GM23248 (cell line): ENCODE measurements around the gene TAF4. TPM values are rescaled to one million over a fixed set of nuclear protein-coding genes. Genes with fewer than 3 reads are reported as not detected.

Source experiments
- DNase-seq: peaks from one replicate; pipeline ENCODE4 v3.0.0-alpha.2; 2015
- H2AFZ ChIP-seq: fragments of 200-600 bp; sonication (generic); 2 replicates; pipeline ENCODE4 v1.6.1; 2016; ENCODE audit warnings: antibody characterized with exemption
- H3F3A ChIP-seq: fragments of 200-600 bp; sonication (generic); 2 replicates; pipeline ENCODE4 v1.6.1; 2016; ENCODE audit warnings: mild to moderate bottlenecking, antibody characterized with exemption, mixed run types; ENCODE audit not compliant: insufficient read depth
- H3K27ac ChIP-seq: fragments of 200-600 bp; sonication (generic); 2 replicates; pipeline ENCODE4 v1.5.1; 2016; ENCODE audit warnings: mild to moderate bottlenecking
- H3K27me3 ChIP-seq: fragments of 200-600 bp; sonication (generic); replicated peaks from 2 replicates; pipeline ENCODE4 v1.6.1; 2016; ENCODE audit warnings: mild to moderate bottlenecking; ENCODE audit not compliant: insufficient read depth
- H3K36me3 ChIP-seq: fragments of 200-600 bp; sonication (generic); 2 replicates; pipeline ENCODE4 v1.6.1; 2016; ENCODE audit warnings: low read depth, mild to moderate bottlenecking
- H3K4me1 ChIP-seq: fragments of 200-600 bp; sonication (generic); 2 replicates; pipeline ENCODE4 v1.6.1; 2016; ENCODE audit warnings: mild to moderate bottlenecking; ENCODE audit not compliant: insufficient read depth
- H3K4me2 ChIP-seq: fragments of 200-600 bp; sonication (generic); one replicate; pipeline ENCODE4 v1.6.1; 2016; ENCODE audit warnings: mild to moderate bottlenecking; ENCODE audit not compliant: unreplicated experiment
- H3K4me3 ChIP-seq: fragments of 200-600 bp; sonication (generic); 2 replicates; pipeline ENCODE4 v1.5.1; 2016; ENCODE audit warnings: mild to moderate bottlenecking
- H3K79me2 ChIP-seq: fragments of 200-600 bp; sonication (generic); 2 replicates; pipeline ENCODE4 v1.6.1; 2016; ENCODE audit warnings: mild to moderate bottlenecking; ENCODE audit not compliant: insufficient read depth
- H3K9ac ChIP-seq: fragments of 200-600 bp; sonication (generic); 2 replicates; pipeline ENCODE4 v1.6.1; 2016; ENCODE audit warnings: mild to moderate bottlenecking
- H3K9me2 ChIP-seq: fragments of 200-600 bp; sonication (generic); 2 replicates; pipeline ENCODE4 v1.6.1; 2016; ENCODE audit warnings: mixed run types, mild to moderate bottlenecking, moderate library complexity; ENCODE audit not compliant: insufficient read depth
- H3K9me3 ChIP-seq: fragments of 200-600 bp; sonication (generic); one replicate; pipeline ENCODE4 v1.6.1; 2017; ENCODE audit warnings: low read depth
- H4K20me1 ChIP-seq: fragments of 200-600 bp; sonication (generic); 2 replicates; pipeline ENCODE4 v1.6.0; 2016; ENCODE audit not compliant: insufficient read depth
- EZH2 ChIP-seq: fragments of 200-600 bp; sonication (generic); IDR thresholded peaks from 2 replicates; pipeline ENCODE4 v1.6.1; 2018; ENCODE audit warnings: antibody characterized with exemption, mild to moderate bottlenecking; ENCODE audit not compliant: insufficient read depth, poor library complexity, severe bottlenecking
- EZH2phosphoT487 ChIP-seq: fragments of 200-600 bp; sonication (generic); IDR thresholded peaks from 2 replicates; pipeline ENCODE4 v1.6.1; 2018; ENCODE audit warnings: antibody characterized with exemption, moderate library complexity, mild to moderate bottlenecking, low read depth; ENCODE audit not compliant: insufficient read depth
- WGBS, 2 experiments: methylation state at CpG; one replicate each; pipeline ENCODE4 v1.1.6; 2015 to 2017; ENCODE audit warnings: low lambda C conversion rate in 2 of 2, low coverage in 1 of 2; ENCODE audit errors: missing lambda C conversion rate in 2 of 2; 5-methylcytosine and 5-hydroxymethylcytosine counted together
- in situ Hi-C: fragments of 300-500 bp; cut with MboI; formaldehyde crosslinking; loops from 2 replicates; pipeline ENCODE4 v1.15.0; 2020
- polyA plus RNA-seq: library from polyadenylated mRNA; unstranded; fragments of >200 nt; fragmentation: Nextera tagmentation; extraction: Ambion mirVana; gene quantifications from 2 replicates; pipeline ENCODE4 v1.2.1, GENCODE V29; 2016
- total RNA-seq: library from RNA; depleted of rRNA; stranded (reverse); fragments of >200 nt; shearing (Covaris generic); gene quantifications from 2 replicates; pipeline ENCODE4 v1.2.3, GENCODE V29; 2014

The TAF4 gene
- total and polyA plus RNA-seq, 2 experiments from 2014 or later, result 1.4 to 2.9 TPM

- H3K79me2 ChIP-seq, result peaks cover 97% of the 10 kb centered on the region
- no peak overlapping the region for H3K4me3 ChIP-seq
- no peak overlapping the region for H3K27ac ChIP-seq
- no peak overlapping the region for H3K4me2 ChIP-seq
- no peaks in the 10 kb centered on the region for H3K27me3 ChIP-seq
- H3K9ac ChIP-seq, result no peak overlapping the region
- no peaks in the 10 kb centered on the region for H3F3A ChIP-seq
- no peaks in the 10 kb centered on the region for H3K36me3 ChIP-seq
- H3K9me2 ChIP-seq, result no peaks in the 10 kb centered on the region
- TF ChIP-seq EZH2phosphoT487, result no peak
- TF ChIP-seq EZH2, result no peak
- DNase-seq, result no peak
- no peaks in the 10 kb centered on the region for H4K20me1 ChIP-seq
- H3K4me1 ChIP-seq, result peaks cover 24% of the 10 kb centered on the region
- H2AFZ ChIP-seq, result no peak overlapping the region
- no peaks in the 10 kb centered on the region for H3K9me3 ChIP-seq
- in situ Hi-C loops, result loop anchor here (10.0 kb wide), 1 partner anchor 107 kb away; no protein-coding TSS in a partner anchor
- 92 to 93% methylated on average over 12 of the region's 12 CpGs for WGBS, 2 experiments
Observed at GRCh38 chr20:62027698-62028321, 37.9 kb downstream of the TAF4 start.

GRCh38 chr20:62027116-62027515 lies 38.6 kb downstream of the TAF4 start:
- H3K4me1 ChIP-seq, result peaks cover 17% of the 10 kb centered on the region
- 51 to 62% methylated on average over 9 of the region's 9 CpGs for WGBS, 2 experiments

GRCh38 chr20:62026564-62026856 lies 39.2 kb downstream of the TAF4 start:
- no peaks in the 10 kb centered on the region for H3K27me3 ChIP-seq
- H2AFZ ChIP-seq, result no peak overlapping the region
- WGBS, 2 experiments, result 88 to 90% methylated on average over 11 of the region's 11 CpGs
- no peaks in the 10 kb centered on the region for H3F3A ChIP-seq
- no peaks in the 10 kb centered on the region for H3K9me3 ChIP-seq
- peaks cover 97% of the 10 kb centered on the region for H3K79me2 ChIP-seq
- peak overlapping the region; percentile 46; the same call in 1 of the 2 replicates for H3K9ac ChIP-seq
- no peak for TF ChIP-seq EZH2phosphoT487
- TF ChIP-seq EZH2, result no peak
- in situ Hi-C loops, result loop anchor here (10.0 kb wide), 1 partner anchor 108 kb away; no protein-coding TSS in a partner anchor
- H3K4me3 ChIP-seq, result no peak overlapping the region
- H3K36me3 ChIP-seq, result no peaks in the 10 kb centered on the region
- H3K27ac ChIP-seq, result no peak overlapping the region
- peaks cover 15% of the 10 kb centered on the region for H3K4me1 ChIP-seq
- no peak for DNase-seq
- H3K9me2 ChIP-seq, result no peaks in the 10 kb centered on the region
- H4K20me1 ChIP-seq, result no peaks in the 10 kb centered on the region
- H3K4me2 ChIP-seq, result no peak overlapping the region

More at GRCh38 chr20:62027116-62027515, 38.6 kb downstream of the TAF4 start:
- H4K20me1 ChIP-seq, result no peaks in the 10 kb centered on the region
- no peaks in the 10 kb centered on the region for H3K9me2 ChIP-seq
- H3K4me3 ChIP-seq, result no peak overlapping the region
- H3K9me3 ChIP-seq, result no peaks in the 10 kb centered on the region
- in situ Hi-C loops, result loop anchor here (10.0 kb wide), 1 partner anchor 108 kb away; no protein-coding TSS in a partner anchor
- no peaks in the 10 kb centered on the region for H3K27me3 ChIP-seq
- peak overlapping the region; percentile 41 for H3K4me2 ChIP-seq
- no peaks in the 10 kb centered on the region for H3K36me3 ChIP-seq
- TF ChIP-seq EZH2phosphoT487 (no peak), EZH2 (no peak)
- no peak overlapping the region for H3K9ac ChIP-seq
- H3K27ac ChIP-seq, result no peak overlapping the region
- H2AFZ ChIP-seq, result no peak overlapping the region
- no peaks in the 10 kb centered on the region for H3F3A ChIP-seq
- DNase-seq, result peak; percentile 45
- peaks cover 97% of the 10 kb centered on the region for H3K79me2 ChIP-seq

- no peaks in the 10 kb centered on the region for H3K36me3 ChIP-seq
- no peaks in the 10 kb centered on the region for H3K27me3 ChIP-seq
- peak overlapping the region; percentile 44 for H3K4me2 ChIP-seq
- peak; percentile 90 for DNase-seq
- H4K20me1 ChIP-seq, result no peaks in the 10 kb centered on the region
- TF ChIP-seq EZH2phosphoT487, result no peak
- TF ChIP-seq EZH2, result no peak
- peak overlapping the region; percentile 9; the same call in 1 of the 2 replicates for H3K27ac ChIP-seq
- WGBS, 2 experiments, result 19% methylated on average over 22 of the region's 22 CpGs
- no peaks in the 10 kb centered on the region for H3K9me2 ChIP-seq
- no peaks in the 10 kb centered on the region for H3K9me3 ChIP-seq
- in situ Hi-C loops, result loop anchor here (10.0 kb wide), 1 partner anchor 109 kb away; no protein-coding TSS in a partner anchor
- no peaks in the 10 kb centered on the region for H3F3A ChIP-seq
- peaks cover 15% of the 10 kb centered on the region for H3K4me1 ChIP-seq
- H3K4me3 ChIP-seq, result peak overlapping the region; percentile 20
- peak overlapping the region; percentile 46 for H3K9ac ChIP-seq
- peaks cover 97% of the 10 kb centered on the region for H3K79me2 ChIP-seq
- H2AFZ ChIP-seq, result peak overlapping the region; percentile 29
Observed at GRCh38 chr20:62025832-62026563, 39.7 kb downstream of the TAF4 start.
